CD4-positive, alpha-beta T cell treated with Interleukin-4 for 4 hours (primary cell): ENCODE results near the gene HECW1.

ENCODE experiments used
- DNase-seq: peaks from one replicate; pipeline ENCODE4 v3.0.0-alpha.2; 2020

Gene HECW1

DNA sequence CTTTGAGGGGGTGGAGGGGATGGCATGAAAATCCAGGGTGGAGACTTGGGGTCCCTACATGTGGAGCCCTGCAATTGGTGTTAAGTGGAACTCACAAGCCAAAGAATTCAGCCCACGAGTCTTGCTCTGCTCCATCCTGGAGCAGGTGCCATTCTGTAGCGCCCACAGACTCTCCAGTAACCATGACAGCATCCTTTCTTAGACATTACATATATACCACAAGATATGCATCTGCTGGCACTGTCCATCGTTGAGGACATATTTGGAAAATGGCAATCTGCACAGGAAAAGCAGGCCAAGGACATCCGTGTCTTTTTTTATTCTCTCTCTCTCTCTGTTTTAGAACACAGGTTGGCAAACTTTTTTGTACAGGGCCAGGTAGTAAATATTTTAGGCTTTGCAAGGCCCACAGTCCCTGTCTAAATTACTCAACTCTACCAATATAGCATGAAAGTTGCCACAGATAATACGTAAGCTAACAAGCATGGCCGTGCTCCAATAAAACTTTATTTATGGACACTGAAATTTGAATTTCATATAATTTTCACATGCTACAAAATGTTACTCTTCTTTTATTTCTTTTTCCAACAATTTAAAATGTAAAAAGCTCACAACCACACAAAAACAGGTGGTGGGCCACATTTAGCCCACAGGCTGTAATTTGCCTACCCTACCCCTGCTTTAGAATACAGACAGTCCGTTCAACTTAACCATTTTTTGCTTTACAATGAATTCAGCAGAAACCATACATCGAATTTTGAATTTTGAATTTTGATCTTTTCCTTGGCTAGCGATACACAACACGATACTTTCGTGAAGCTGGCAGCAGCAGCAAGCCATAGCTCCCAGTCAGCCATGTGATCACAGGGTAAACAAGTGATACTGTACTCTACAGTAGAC, 329.0 kb downstream of the HECW1 start:
- DNase-seq: no peak

DNA sequence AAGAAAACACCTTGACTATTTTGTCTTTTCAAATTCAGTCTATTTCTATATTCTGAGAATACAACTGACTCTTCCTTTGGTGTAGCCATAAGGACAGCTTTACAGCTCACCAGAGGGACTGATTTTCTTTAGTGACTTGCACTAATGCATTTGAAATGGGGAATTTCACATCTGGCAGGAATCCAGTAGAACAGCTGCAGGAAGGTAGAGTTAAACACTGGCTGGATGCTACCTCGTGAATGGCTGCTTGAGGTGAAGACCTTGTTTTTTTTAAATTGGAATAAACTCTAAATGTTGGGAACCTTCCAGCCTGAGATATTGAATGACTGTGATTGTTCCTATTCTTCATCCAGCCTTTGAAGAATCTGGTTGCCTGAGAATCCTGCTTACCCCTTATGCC, 330.9 kb downstream of the HECW1 start:
- DNase-seq: no peak

DNA sequence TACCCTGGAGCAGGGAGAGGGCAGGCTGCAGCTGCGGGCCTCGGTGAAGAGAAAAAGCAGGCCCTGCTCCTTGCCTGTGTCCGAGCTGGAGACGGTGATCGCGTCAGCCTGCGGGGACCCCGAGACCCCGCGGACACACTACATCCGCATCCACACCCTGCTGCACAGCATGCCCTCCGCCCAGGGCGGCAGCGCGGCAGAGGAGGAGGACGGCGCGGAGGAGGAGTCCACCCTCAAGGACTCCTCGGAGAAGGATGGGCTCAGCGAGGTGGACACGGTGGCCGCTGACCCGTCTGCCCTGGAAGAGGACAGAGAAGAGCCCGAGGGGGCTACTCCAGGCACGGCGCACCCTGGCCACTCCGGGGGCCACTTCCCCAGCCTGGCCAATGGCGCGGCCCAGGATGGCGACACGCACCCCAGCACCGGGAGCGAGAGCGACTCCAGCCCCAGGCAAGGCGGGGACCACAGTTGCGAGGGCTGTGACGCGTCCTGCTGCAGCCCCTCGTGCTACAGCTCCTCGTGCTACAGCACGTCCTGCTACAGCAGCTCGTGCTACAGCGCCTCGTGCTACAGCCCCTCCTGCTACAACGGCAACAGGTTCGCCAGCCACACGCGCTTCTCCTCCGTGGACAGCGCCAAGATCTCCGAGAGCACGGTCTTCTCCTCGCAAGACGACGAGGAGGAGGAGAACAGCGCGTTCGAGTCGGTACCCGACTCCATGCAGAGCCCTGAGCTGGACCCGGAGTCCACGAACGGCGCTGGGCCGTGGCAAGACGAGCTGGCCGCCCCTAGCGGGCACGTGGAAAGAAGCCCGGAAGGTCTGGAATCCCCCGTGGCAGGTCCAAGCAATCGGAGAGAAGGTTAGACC, 332.5 kb downstream of the HECW1 start:
- DNase-seq: no peak

DNA sequence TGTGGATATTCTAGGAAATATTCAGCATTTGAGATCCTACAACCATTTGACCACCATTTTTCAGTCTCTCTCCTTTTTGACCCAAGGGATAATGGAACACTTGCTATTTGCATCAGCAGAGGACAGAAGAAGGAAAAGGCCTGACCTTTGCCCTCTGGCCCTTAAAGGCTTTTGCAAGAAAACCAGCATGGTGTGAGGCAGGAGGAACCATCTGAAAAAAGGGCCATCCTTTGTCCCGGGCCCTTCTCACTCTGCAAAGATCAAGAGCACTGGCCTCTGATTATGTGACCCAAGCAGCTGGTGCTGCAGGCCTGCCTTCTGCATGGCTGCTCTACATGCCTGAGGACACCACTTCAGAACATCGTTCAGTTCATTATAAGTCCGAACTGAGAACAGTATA, 337.1 kb downstream of the HECW1 start:
- no peak for DNase-seq

DNA sequence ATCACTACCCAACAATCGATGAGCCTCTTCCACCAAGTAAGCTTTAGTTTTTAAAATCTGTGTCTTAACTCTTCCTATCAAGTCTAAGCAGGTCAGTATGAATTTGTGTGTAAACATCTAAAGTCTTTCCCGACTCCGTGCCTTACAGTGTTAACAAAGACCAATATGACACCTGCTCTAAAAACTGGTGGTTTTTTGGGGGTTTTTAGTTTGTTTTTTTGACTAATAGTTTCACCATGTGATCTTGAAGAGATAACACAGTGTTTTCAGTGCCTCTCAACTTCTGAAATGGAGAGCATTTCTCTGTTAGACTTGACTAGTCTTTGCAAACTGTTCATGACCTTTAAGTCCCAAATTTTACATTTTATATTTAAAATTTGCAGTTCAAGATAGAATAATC, 338.4 kb downstream of the HECW1 start:
- no peak for DNase-seq

DNA sequence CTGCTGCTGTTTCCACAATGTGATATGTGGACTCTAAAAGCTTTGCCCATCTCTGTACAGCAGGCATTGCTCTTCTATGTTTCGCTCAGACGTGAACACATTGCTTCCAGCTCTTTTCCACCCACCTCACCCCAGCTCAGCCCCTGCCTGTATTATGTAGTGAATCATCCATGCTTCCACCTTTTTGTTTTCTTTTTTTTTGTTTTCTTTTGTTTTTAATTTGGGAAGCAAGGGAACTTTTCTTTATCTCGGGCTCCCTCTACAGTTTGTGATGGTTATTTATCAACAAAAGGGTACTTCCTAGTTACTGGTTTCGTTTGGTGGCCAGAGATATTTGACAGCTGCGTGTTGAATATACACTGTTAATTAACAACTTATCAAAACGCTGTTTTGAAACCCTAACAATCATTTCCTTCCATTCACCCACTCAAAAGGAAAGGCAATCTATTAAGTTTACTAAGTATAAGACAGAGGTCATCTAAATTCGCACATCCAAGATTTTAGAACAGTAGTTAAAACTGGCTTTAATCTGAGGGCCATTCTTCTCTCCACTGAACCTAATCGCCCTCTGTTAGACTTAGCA, 342.6 kb downstream of the HECW1 start:
- DNase-seq: no peak

DNA sequence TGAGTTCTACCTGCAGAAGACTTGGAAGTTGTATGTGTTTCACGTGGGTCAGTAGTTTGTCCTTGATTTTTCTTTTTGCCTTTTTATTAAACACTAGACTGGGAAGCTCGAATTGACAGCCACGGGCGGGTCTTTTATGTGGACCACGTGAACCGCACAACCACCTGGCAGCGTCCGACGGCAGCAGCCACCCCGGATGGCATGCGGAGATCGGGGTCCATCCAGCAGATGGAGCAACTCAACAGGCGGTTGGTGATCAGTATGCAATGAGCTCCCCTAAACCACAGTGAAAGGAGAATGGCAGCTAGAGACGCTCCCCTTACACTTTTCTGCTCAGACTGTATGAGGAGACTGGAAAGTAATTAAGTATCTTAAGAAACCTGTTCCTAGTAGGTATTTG, 343.8 kb downstream of the HECW1 start:
- no peak for DNase-seq

DNA sequence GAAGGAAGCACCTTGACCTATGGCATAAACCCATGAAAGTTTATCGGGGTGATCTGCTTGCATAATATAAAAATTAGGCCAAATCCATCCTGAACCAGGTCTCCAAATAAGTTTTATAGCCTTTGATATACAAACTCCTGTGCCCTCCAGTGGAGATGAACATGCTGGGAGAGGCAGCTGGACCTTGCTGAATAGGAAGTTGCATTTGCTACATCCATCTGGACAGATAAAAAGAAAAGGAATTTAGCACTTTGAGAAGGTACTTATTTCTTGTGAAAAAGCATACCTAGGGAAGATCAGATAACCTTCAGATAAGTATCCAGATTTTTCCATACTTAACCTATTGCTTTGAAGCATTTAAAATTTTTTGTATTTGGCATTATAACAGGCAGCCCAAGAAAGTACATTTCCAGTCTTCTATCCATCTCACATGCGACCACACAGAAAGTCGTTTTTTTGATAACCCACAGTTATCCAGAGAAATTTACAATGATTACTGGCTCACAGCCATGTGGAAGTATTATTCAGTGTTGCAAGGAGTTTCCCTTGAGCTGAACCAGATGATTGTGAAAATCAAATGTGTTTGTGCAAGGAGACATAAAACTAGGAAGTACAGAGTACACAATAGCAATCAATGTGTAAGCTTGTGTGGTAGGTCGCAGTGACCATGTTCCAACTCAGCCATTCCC, 346.0 kb downstream of the HECW1 start:
- no peak for DNase-seq

DNA sequence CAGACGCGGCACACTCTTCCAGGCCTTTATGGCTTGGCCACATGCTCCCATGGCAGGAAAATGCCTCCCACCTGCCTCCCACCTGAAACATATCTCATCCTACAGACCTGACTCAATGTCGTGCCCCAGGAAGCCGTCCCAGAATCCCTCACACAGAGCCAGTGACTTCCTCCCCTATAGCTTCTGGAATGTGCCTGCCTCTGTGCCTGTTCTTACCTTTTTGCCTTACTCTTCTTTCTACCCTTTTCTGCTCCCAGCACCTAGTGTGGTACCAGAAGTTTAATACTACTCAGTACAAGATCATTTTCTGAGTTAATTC, 346.5 kb downstream of the HECW1 start:
- no peak for DNase-seq

DNA sequence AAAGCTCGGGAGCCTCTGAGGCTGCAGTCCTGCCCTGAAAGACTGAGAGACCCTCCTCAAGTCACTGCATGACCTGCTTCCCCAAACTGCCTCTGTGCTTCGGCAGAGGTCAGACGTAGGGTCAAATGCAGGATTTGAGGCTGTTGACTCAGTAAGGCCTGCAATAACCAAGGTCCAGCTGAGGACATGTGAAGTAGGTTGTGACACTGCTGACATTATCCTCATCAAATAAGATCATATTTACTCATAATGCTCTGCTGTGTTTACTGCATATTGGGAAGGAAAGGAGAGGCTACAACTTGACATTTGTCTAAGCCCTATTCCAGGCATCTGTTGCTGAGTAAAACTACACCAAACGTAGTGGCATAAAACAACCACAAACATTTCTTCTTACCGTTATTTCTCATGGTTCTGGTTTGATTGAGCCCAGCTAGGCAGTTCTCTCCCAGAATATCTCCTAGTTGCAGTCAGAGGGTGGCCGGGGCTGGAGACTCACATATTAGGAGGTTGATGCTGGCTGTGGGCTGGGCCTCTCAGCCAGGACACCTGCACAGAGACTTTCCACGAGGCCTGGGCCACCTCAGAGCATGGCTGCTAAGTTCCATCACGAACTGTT, 348.4 kb downstream of the HECW1 start:
- no peak for DNase-seq

DNA sequence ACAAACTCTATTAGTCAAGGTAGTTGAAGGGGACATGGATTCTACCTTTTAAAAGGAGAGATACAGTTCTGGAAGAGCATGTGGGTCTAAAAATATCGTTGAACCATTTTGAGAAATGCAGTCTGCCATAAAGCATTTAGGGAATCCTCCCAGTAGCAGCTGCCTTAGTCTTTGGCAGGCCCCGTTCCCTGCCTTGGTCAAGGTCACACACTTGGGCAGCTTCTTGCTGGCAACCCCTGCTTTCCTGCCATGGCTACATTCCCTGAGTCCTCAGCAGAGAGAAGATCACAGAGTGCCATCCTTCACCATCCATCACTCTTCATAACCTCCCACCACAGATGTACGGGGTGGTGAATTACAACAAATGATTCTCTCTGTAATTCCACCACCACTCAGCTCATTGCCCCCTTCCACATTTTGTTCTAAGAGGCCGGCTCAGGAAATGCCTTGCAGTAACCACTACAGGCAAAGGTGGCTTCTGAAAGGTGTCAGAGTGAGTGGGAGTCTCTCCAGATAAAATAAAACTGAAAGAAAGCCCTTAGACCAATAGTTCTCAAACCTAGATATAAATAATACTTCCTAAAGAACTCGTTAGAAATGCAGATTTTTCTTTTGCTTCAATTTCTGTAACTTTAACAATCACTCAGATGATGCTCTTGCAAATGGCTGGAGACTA, 349.0 kb downstream of the HECW1 start:
- no peak for DNase-seq

DNA sequence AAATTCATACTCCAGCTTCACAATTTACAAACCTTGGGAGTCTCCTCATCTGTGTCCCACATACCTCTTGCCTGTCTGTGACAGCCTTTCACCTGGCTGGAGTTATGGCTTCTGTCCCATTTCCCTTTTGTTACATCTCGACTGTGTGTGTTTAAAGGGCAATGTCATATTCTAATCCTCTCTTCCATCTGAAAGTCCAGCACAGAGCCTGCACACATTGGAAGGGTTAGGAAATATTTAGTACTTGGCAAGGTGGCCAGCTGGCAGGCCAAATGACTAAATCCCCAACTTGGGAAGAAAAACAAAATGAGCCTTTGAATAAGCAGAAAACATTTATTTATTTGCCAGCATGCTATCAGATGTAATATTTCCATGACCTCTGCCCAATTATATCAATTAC, 350.4 kb downstream of the HECW1 start:
- DNase-seq: no peak

DNA sequence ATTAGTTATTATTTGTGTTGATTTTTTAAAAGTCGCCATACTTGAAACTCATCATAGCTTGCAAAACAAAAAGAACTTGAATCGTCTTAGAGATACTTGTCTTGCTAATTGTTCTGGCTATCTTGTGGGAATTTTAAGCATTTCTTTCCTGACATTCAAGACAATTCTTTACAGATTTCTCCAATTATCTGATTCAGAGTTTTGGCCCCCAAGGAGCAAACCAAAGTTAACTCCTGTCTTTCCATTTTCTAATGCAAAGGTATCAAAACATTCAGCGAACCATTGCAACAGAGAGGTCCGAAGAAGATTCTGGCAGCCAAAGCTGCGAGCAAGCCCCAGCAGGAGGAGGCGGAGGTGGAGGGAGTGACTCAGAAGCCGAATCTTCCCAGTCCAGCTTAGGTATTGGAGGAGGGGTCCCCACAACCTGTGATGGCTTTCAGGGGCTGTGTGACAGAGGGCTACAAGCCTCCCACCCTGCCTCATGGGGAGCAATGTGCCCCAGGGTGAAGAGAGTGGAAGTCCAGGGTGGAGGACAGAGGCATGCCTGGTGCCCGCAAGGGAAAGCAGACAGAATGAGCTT, 351.0 kb downstream of the HECW1 start:
- no peak for DNase-seq

DNA sequence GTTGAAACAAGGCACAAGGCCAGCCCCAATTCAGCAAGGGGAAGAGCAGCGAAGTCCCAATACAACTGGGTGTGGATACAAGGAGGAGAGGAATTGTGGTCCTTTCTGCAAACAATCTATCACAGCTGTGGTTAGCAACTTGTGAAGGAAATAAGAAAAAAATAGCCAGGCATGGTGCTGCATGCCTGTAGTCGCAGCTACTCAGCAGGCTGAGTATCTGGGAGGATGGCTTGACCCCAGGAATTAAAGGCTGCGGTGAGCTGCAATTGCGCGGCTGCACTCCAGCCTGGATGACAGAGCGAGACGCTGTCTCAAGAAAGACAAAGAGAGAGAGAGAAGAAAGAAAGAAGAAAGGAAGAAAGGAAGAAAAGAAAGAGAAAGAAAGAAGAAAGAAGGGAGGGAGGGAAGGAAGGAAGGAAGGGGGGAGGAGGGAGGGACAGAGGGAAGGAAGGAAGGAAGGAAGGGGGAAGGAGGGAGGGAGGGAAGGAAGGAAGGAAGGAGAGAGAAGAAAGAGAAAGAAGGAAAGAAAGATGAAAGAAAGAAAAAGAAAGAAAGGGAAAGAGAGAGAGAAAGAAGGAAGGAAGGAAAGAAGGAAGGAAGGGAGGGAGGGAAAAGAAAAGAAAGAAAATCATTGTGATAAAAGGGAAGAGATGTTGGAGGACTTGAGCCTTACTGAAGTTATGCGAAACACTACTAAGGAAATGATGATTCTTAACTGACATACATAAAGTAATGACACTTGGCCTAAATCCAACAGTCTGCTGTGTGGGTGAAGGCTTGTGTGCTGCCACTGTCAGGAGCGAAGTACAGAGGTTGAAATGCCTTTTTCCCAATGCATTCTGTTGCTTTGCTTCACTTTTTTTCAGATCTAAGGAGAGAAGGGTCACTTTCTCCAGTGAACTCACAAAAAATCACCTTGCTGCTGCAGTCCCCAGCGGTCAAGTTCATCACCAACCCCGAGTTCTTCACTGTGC, 353.4 kb downstream of the HECW1 start:
- DNase-seq: no peak

DNA sequence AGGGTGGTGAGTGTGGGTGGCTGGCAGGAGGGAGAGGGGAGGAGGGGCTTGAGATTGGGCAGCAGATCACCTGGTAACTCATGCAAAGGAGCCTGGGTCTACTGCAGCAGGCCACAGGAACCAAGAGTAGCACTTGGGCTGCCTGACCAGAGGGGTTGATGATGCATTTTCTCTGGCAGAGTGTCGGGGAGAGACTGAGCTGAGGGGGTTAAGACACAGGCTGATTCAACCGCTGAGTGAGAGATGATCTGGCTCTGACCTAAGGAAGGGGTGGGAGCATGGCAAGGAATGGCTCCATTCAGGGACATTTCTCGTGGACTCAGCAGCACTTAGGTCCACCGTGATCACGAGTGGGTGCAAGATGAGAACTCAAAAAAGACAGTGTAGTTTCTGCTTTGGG, 355.0 kb downstream of the HECW1 start:
- DNase-seq: no peak

DNA sequence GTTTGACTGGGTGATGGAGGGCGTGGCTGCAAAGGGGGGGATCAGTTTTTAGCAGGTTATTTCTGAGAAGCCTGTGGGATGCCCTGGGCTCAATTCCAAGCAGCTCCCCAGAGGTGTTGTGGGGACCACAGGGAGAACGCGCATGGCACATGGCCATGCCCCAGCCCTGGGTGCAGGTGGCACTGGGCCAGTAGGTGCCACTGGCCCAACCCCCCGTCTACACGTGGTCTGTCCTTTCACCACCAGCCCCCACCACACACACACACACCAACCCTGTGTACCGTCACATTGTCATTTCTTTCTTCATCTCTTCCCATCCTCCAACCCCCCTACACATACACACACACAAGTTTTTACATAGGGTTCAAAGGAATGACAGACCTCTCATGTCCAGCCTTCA, 355.4 kb downstream of the HECW1 start:
- DNase-seq: no peak

DNA sequence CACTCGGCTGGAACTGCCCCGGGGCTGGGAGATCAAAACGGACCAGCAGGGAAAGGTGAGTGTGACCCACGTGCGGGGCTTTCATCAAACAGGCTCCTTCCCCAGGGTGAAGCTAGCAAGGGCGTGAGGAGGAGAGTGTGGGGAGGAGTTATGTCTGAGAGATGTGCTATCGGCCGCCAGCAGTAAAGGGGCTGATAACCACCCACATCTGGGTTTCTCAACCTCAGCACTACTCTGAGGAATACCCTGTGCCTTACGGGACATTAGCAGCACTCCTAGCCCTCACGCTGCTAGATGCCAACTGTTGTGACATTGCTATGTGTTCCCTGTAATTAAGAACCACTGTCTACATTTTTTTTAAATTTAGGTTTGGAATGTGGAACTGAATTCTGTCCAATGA, 356.6 kb downstream of the HECW1 start:
- no peak for DNase-seq

DNA sequence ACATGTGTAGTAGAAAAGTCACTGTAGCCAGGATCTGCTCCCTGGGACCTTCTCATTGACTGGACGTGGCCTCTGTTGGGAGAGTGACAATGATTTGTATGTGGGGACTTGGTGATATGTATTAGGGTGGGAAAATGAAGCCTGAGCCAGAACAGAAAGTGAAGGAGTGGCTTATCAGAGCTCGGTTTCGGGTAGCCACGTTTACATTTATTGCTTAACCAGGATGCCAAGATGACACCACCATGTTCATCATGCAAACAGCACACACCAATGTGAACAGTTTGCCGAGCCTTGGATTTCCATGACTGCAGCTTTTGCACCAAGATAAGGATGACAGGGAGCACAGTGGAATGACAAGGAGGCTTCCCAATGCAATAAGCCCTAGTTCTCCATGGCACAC, 357.7 kb downstream of the HECW1 start:
- DNase-seq: no peak

DNA sequence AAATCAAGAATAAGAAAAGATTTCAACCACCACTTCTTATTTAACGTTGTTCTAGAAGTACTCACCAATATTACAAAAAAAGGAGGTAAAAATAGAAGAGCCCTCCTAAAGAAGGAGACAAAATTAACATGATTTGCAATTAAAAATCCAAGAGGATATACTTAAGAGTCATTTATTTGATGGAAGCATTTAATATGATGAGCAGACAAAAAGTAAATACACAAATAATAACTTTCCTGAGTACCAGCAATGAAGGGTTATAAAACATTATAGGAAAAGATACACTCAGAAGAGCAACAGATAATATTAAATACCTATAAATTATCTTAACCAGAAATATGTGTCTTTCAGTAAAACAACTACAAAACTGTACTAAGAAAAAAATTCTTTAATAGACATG, 363.5 kb downstream of the HECW1 start:
- DNase-seq: no peak

DNA sequence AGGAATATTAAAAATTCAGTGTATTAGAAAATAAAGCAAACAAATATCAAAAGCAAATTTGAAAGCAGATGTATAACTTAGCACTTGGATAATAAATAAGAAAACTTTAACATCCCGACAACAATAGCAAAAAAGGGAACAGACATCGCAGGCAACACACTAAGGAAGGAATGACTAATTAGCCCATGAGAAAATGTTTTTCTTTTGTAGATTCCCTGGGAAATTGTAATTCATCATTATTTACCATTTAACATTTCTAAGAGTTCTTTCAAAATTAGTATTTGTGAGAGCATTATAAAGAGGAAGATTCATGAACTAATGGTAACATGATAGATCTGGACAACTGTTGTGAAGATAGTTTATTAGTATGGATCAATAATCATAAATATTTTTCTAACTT, 364.4 kb downstream of the HECW1 start:
- no peak for DNase-seq

DNA sequence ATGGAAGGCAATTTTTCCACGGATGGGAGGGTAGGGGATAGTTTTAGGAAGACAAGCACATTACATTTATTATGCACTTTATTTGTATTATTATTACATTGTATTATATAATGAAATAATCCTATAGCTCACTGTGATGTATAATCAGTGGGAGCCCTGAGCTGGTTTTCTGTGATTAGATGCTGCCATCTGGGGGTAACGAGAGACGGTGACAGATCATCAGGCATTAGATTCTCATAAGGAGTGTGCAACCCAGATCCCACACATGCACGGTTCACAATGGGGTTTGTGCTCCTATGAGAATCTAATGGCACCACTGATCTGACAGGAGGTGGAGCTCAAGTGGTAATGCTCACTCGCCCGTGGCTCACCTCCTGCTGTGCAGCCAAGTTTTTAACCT, 366.6 kb downstream of the HECW1 start:
- no peak for DNase-seq
